ENCODE data around the gene ITFG2.

DNA sequence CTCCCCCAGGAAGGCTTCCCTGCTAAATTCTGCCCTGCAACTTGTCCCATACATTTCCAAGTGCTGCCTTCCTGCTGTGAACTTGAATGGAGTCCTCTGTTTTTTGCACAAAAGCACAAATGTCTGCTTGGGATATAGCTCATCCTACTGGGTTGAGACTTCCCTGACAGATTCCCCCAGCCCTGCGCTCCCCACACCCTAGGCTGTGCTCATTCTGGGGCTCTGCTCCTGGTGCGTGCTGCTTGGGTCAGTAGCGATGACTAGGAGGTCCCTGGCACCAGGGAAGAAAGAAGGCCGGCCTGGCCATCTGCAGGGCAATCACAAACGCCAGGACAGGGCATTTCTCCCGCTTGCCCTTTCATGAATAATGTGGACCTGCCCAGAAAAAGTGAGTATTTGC, 46.9 kb upstream of the ITFG2 start:
- TF ChIP-seq, protein P1, sequence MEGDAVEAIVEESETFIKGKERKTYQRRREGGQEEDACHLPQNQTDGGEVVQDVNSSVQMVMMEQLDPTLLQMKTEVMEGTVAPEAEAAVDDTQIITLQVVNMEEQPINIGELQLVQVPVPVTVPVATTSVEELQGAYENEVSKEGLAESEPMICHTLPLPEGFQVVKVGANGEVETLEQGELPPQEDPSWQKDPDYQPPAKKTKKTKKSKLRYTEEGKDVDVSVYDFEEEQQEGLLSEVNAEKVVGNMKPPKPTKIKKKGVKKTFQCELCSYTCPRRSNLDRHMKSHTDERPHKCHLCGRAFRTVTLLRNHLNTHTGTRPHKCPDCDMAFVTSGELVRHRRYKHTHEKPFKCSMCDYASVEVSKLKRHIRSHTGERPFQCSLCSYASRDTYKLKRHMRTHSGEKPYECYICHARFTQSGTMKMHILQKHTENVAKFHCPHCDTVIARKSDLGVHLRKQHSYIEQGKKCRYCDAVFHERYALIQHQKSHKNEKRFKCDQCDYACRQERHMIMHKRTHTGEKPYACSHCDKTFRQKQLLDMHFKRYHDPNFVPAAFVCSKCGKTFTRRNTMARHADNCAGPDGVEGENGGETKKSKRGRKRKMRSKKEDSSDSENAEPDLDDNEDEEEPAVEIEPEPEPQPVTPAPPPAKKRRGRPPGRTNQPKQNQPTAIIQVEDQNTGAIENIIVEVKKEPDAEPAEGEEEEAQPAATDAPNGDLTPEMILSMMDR (IDR thresholded peaks at IDR 0.05; ENCODE audit: poor library complexity): no peak
- TF ChIP-seq EZH2 (IDR thresholded peaks at IDR 0.05; ENCODE audit: borderline replicate concordance) (no peak), EZH2phosphoT487 (IDR thresholded peaks at IDR 0.05; ENCODE audit: low read depth, severe bottlenecking, unreplicated experiment) (no peak)

Measured in hepatocyte (in vitro differentiated cells).